Heart left ventricle (tissue), 16 donors: Measurements from ENCODE around the gene OR6B1. TPM values are rescaled to one million over a fixed set of nuclear protein-coding genes. Genes with fewer than 3 reads are reported as not detected.

Experiments used
- ATAC-seq, 4 donors: fragments of 200-7000 bp; cut with Tn5 transposase; one replicate each; pipeline ENCODE4 v1.9.1; 2020 to 2022; ENCODE audit warnings: moderate library complexity in 4 of 4, mild to moderate bottlenecking in 3 of 4, moderate number of reproducible peaks in 1 of 4
- DNase-seq, 5 donors: peaks; one replicate each; pipeline ENCODE4 v3.0.0-alpha.2; 2020
- H3K27ac ChIP-seq, 12 donors: fragments of 200-600 bp; sonication (generic) in 4 of 12; one replicate each; pipeline versions ENCODE4 v1.5.0 to v1.8.0; 2016 to 2022; ENCODE audit warnings: mild to moderate bottlenecking in 2 of 12
- H3K27me3 ChIP-seq, 9 donors: fragments of 200-600 bp; sonication (generic) in 2 of 9; one replicate each; pipeline versions ENCODE4 v1.5.1 to v1.8.0; 2016 to 2022; ENCODE audit warnings: mild to moderate bottlenecking in 3 of 9
- H3K36me3 ChIP-seq, 9 donors: fragments of 200-600 bp; sonication (generic) in 2 of 9; one replicate each; pipeline versions ENCODE4 v1.5.0 to v1.8.0; 2018 to 2022; ENCODE audit warnings: mild to moderate bottlenecking in 2 of 9
- H3K4me1 ChIP-seq, 12 donors: fragments of 200-600 bp; sonication (generic) in 4 of 12; one replicate each; pipeline versions ENCODE4 v1.5.0 to v1.8.0; 2016 to 2022; ENCODE audit warnings: mild to moderate bottlenecking in 3 of 12
- H3K4me3 ChIP-seq, 12 donors: fragments of 200-600 bp; sonication (generic) in 4 of 12; one replicate each; pipeline versions ENCODE4 v1.5.0 to v1.8.0; 2017 to 2022; ENCODE audit warnings: mild to moderate bottlenecking in 9 of 12, moderate library complexity in 4 of 12
- H3K9me3 ChIP-seq, 12 donors: fragments of 200-600 bp; sonication (generic) in 4 of 12; one replicate each; pipeline versions ENCODE4 v1.5.0 to v1.8.0; 2016 to 2022; ENCODE audit warnings: mild to moderate bottlenecking in 1 of 12
- CTCF ChIP-seq, 12 donors: fragments of 200-600 bp; sonication (generic) in 4 of 12; IDR thresholded peaks; one replicate each; pipeline versions ENCODE4 v1.5.0 to v1.8.0; 2018 to 2022; ENCODE audit warnings: antibody characterized with exemption in 12 of 12, mild to moderate bottlenecking in 5 of 12
- POLR2A ChIP-seq, 2 donors: fragments of 450-650 bp; IDR thresholded peaks; one replicate each; pipeline ENCODE4 v1.6.1; 2017; ENCODE audit warnings: antibody characterized with exemption in 2 of 2, mild to moderate bottlenecking in 2 of 2, moderate library complexity in 2 of 2
- WGBS, 4 donors: extraction: QIAGEN DNeasy Blood & Tissue Kit in 2 of 4; methylation state at CpG; one replicate each; pipeline versions ENCODE4 v1.1.5 to v1.1.7; 2013 to 2018; 5-methylcytosine and 5-hydroxymethylcytosine counted together
- intact Hi-C, 10 donors: fragments of 100-400 bp; cut with DNase I; formaldehyde crosslinking; loops; one replicate each; pipeline versions ENCODE4 v1.11.1 to v1.14.2; 2022
- polyA plus RNA-seq, 2 donors: library from polyadenylated mRNA; stranded (reverse); fragments of 200-250 nt; gene quantifications; one replicate each; pipeline ENCODE4 v1.2.3, GENCODE V29; 2013
- total RNA-seq, 9 donors: library from RNA; depleted of rRNA in 2 of 9; stranded (reverse); fragments of >200 nt in 2 of 9; fragmentation: NEBNext Ultra II Directional in 3 of 9; extraction: Animal tissue kit (Norgen Biotek cat#: 25700) in 3 of 9; gene quantifications; one replicate each; pipeline versions ENCODE4 v1.1.0 to v1.2.4, GENCODE V29; 2016 to 2023
- donor health status: ischemic (EF 13 %, LVEDD 7.1; RV severe dilation, severe dysfunction).
- donor health status: healthy with polysubstance abuse.
- donor health status: DM: no; HTN: yes; CAD: no.
- donor health status: DM: no; HTN: no; CAD: no.
- donor health status: ischemic (EF 25% LVEDD 6.9; RV normal size, moderate dysfunction).
- donor health status: ischemic (EF 25% LVEDD 5.7; RV mildly dilated, moderate dysfunction).
- donor health status: healthy.
- donor health status: DM: yes; HTN: yes; CAD: no.
- donor health status: ischemic (EF 35%, LVEDD 5.7; RV mildly dilated, moderate dysfunction).
- donor health status: nonischemic (EF 11% LVEDD 7.7; RV severe dilation, severe dysfunction).
- donor health status: DM: yes; HTN: yes; CAD: no.
- donor health status: PGD.
- donor health status: ischemic (EF 29% LVEDD 5.4; RV normal size, mild dysfunction).
- donor health status: nonischemic (EF 23%, LVEDD 6.1; RV moderate dilation, normal function).

Gene OR6B1
- total and polyA plus RNA-seq, 11 donors = not detected

GRCh38 chr7:143973870-143974416 lies 26.2 kb upstream of the OR6B1 start:
- Histone ChIP-seq H3K4me1 (no peaks in the 10 kb centered on the region), H3K4me3 (no peak overlapping the region), H3K36me3 (no peaks in the 10 kb centered on the region), H3K27me3 (no peaks in the 10 kb centered on the region), H3K27ac (no peak overlapping the region), H3K9me3 (peaks cover 0 to 8% (median 0%) of the 10 kb centered on the region in 12 donors)
- ATAC-seq (no peak), DNase-seq (no peak)
- 57 to 66% (median 62%) methylated on average over 4 of the region's 4 CpGs for WGBS, 4 donors
- intact Hi-C loops = loop anchor here in 1 of 10 donors (10.0 kb wide), 1 partner anchor 161 kb away; no protein-coding TSS in a partner anchor
- no peak for TF ChIP-seq POLR2A (IDR thresholded peaks at IDR 0.05)
- TF ChIP-seq CTCF (IDR thresholded peaks at IDR 0.05) = no peak

GRCh38 chr7:143974459-143974858 lies 25.7 kb upstream of the OR6B1 start:
- H3K27ac ChIP-seq = no peak overlapping the region
- intact Hi-C loops = loop anchor here in 1 of 10 donors (10.0 kb wide), 1 partner anchor 160 kb away; no protein-coding TSS in a partner anchor
- TF ChIP-seq CTCF (IDR thresholded peaks at IDR 0.05) (no peak), POLR2A (IDR thresholded peaks at IDR 0.05) (no peak)
- no peaks in the 10 kb centered on the region for H3K4me1 ChIP-seq
- no peaks in the 10 kb centered on the region for H3K27me3 ChIP-seq
- 78 to 84% (median 81%) methylated on average over 4 of the region's 4 CpGs for WGBS, 4 donors
- DNase-seq = no peak
- H3K4me3 ChIP-seq = no peak overlapping the region
- ATAC-seq = no peak
- no peaks in the 10 kb centered on the region for H3K36me3 ChIP-seq
- peaks cover 0 to 8% (median 0%) of the 10 kb centered on the region in 12 donors for H3K9me3 ChIP-seq

- Histone ChIP-seq H3K36me3 (no peaks in the 10 kb centered on the region), H3K4me3 (no peak overlapping the region), H3K27ac (no peak overlapping the region), H3K9me3 (peaks cover 0 to 8% (median 0%) of the 10 kb centered on the region in 12 donors), H3K27me3 (no peaks in the 10 kb centered on the region), H3K4me1 (no peaks in the 10 kb centered on the region)
- TF ChIP-seq CTCF (IDR thresholded peaks at IDR 0.05) (no peak), POLR2A (IDR thresholded peaks at IDR 0.05) (no peak)
- intact Hi-C loops = loop anchor here in 1 of 10 donors (10.0 kb wide), 1 partner anchor 159 kb away; no protein-coding TSS in a partner anchor
- 54 to 65% (median 56%) methylated on average over 1 of the region's 1 CpG for WGBS, 4 donors
- DNase-seq = no peak
- no peak for ATAC-seq
Measured at GRCh38 chr7:143975617-143976016, 24.5 kb upstream of the OR6B1 start.

GRCh38 chr7:143978585-143978984 lies 21.5 kb upstream of the OR6B1 start:
- no peak for ATAC-seq
- no peak overlapping the region for H3K4me3 ChIP-seq
- DNase-seq = no peak
- H3K27me3 ChIP-seq = no peaks in the 10 kb centered on the region
- H3K4me1 ChIP-seq = no peaks in the 10 kb centered on the region
- intact Hi-C loops = loop anchor here in 1 of 10 donors (10.0 kb wide), 1 partner anchor 156 kb away; no protein-coding TSS in a partner anchor
- WGBS, 4 donors = 81 to 83% (median 82%) methylated on average over 2 of the region's 2 CpGs
- TF ChIP-seq POLR2A (IDR thresholded peaks at IDR 0.05) = no peak
- no peak overlapping the region for H3K27ac ChIP-seq
- no peaks in the 10 kb centered on the region for H3K9me3 ChIP-seq
- H3K36me3 ChIP-seq = no peaks in the 10 kb centered on the region
